Liver (tissue), 9 donors: ENCODE results near the gene NBEA. TPM values are rescaled to one million over a fixed set of nuclear protein-coding genes. Genes with fewer than 3 reads are reported as not detected.

Source experiments
- DNase-seq: peaks from one replicate; pipeline ENCODE4 v3.0.0-alpha.2; 2017; ENCODE audit warnings: low spot score
- H3K27ac ChIP-seq, 2 donors: one replicate each; pipeline ENCODE4 v1.7.0; 2013; ENCODE audit warnings: inconsistent platforms in 2 of 2, low read length in 2 of 2, control low read depth in 1 of 2, low read depth in 1 of 2, mild to moderate bottlenecking in 1 of 2
- H3K27me3 ChIP-seq, 4 donors: one replicate each; pipeline versions ENCODE4 v1.6.1 to v1.7.0; 2013; ENCODE audit warnings: low read length in 3 of 4, inconsistent platforms in 1 of 4, mild to moderate bottlenecking in 1 of 4, moderate library complexity in 1 of 4; ENCODE audit not compliant: control insufficient read depth in 4 of 4, insufficient read depth in 4 of 4
- H3K36me3 ChIP-seq, 4 donors: one replicate each; pipeline versions ENCODE4 v1.6.1 to v1.7.0; 2013; ENCODE audit warnings: low read length in 3 of 4, mild to moderate bottlenecking in 3 of 4, low read depth in 1 of 4, moderate library complexity in 1 of 4; ENCODE audit not compliant: control insufficient read depth in 4 of 4, insufficient read depth in 3 of 4
- H3K4me1 ChIP-seq, 4 donors: one replicate each; pipeline versions ENCODE4 v1.6.1 to v1.7.0; 2013; ENCODE audit warnings: low read length in 3 of 4, mild to moderate bottlenecking in 3 of 4, moderate library complexity in 1 of 4; ENCODE audit not compliant: control insufficient read depth in 4 of 4, insufficient read depth in 4 of 4
- H3K4me3 ChIP-seq, 3 donors: one replicate each; pipeline versions ENCODE4 v1.6.1 to v1.7.0; 2013; ENCODE audit warnings: low read length in 3 of 3, control low read depth in 1 of 3, low read depth in 1 of 3, mild to moderate bottlenecking in 1 of 3
- H3K9ac ChIP-seq, 2 donors: one replicate each; pipeline ENCODE4 v1.7.0; 2013; ENCODE audit warnings: low read length in 2 of 2, mild to moderate bottlenecking in 2 of 2, moderate library complexity in 2 of 2, control low read depth in 1 of 2, low read depth in 1 of 2
- H3K9me3 ChIP-seq, 4 donors: one replicate each; pipeline versions ENCODE4 v1.6.1 to v1.7.0; 2013; ENCODE audit warnings: low read length in 3 of 4; ENCODE audit not compliant: control insufficient read depth in 4 of 4
- EGR1 ChIP-seq, 2 donors: IDR thresholded peaks; 2 replicates each; pipeline ENCODE4 v1.6.1; 2016 to 2018; ENCODE audit warnings: antibody characterized with exemption in 2 of 2, low read depth in 2 of 2
- FOXA1 ChIP-seq: IDR thresholded peaks from 2 replicates; pipeline ENCODE4 v1.6.1; 2016; ENCODE audit warnings: antibody characterized with exemption
- FOXA2 ChIP-seq: IDR thresholded peaks from 2 replicates; pipeline ENCODE4 v1.6.1; 2016; ENCODE audit warnings: antibody characterized with exemption
- GABPA ChIP-seq, 2 donors: IDR thresholded peaks in 1 of 2; conservative IDR thresholded peaks in 1 of 2; 2 replicates each; pipeline ENCODE4 v1.6.1; 2016; ENCODE audit warnings: antibody characterized with exemption in 2 of 2, mild to moderate bottlenecking in 1 of 2, moderate library complexity in 1 of 2
- HNF4A ChIP-seq, 2 donors: conservative IDR thresholded peaks; 2 replicates each; pipeline ENCODE4 v1.6.1; 2016; ENCODE audit warnings: antibody characterized with exemption in 2 of 2, mild to moderate bottlenecking in 2 of 2
- HNF4G ChIP-seq: IDR thresholded peaks from 2 replicates; pipeline ENCODE4 v1.6.1; 2016; ENCODE audit warnings: antibody characterized with exemption
- JUND ChIP-seq, 2 donors: IDR thresholded peaks; 2 replicates each; pipeline ENCODE4 v1.6.1; 2016; ENCODE audit warnings: antibody characterized with exemption in 2 of 2
- MAX ChIP-seq: IDR thresholded peaks from 2 replicates; pipeline ENCODE4 v1.6.1; 2016; ENCODE audit warnings: antibody characterized with exemption
- NR2F2 ChIP-seq: IDR thresholded peaks from 2 replicates; pipeline ENCODE4 v1.6.1; 2016; ENCODE audit warnings: antibody characterized with exemption
- RAD21 ChIP-seq, 2 donors: IDR thresholded peaks; 2 replicates each; pipeline ENCODE4 v1.6.1; 2016; ENCODE audit warnings: antibody characterized with exemption in 2 of 2, mild to moderate bottlenecking in 2 of 2
- REST ChIP-seq: IDR thresholded peaks from 2 replicates; pipeline ENCODE4 v1.6.1; 2016; ENCODE audit warnings: antibody characterized with exemption, mild to moderate bottlenecking
- RXRA ChIP-seq, 2 donors: IDR thresholded peaks; 2 replicates each; pipeline ENCODE4 v1.6.1; 2017 to 2018; ENCODE audit warnings: antibody characterized with exemption in 2 of 2, mild to moderate bottlenecking in 1 of 2
- SP1 ChIP-seq: IDR thresholded peaks from 2 replicates; pipeline ENCODE4 v1.6.1; 2018; ENCODE audit warnings: antibody characterized with exemption, mild to moderate bottlenecking
- TAF1 ChIP-seq: conservative IDR thresholded peaks from 2 replicates; pipeline ENCODE4 v1.6.1; 2016; ENCODE audit warnings: antibody characterized with exemption, mild to moderate bottlenecking
- YY1 ChIP-seq: IDR thresholded peaks from 2 replicates; pipeline ENCODE4 v1.6.1; 2016; ENCODE audit warnings: antibody characterized with exemption, mild to moderate bottlenecking
- WGBS: extraction: QIAGEN DNeasy Blood & Tissue Kit; methylation state at CpG from one replicate; pipeline ENCODE4 v1.1.7; 2013; 5-methylcytosine and 5-hydroxymethylcytosine counted together
- polyA plus RNA-seq, 2 donors: library from polyadenylated mRNA; stranded (reverse) in 1 of 2; unstranded in 1 of 2; fragments of 200-250 nt in 1 of 2; fragments of >200 nt in 1 of 2; fragmentation: Nextera tagmentation in 1 of 2; extraction: Ambion mirVana in 1 of 2; gene quantifications; one replicate each; pipeline versions ENCODE4 v1.2.1 to v1.2.3, GENCODE V29; 2013 to 2015
- total RNA-seq, 2 donors: library from RNA; depleted of rRNA; stranded (reverse); fragments of >200 nt; gene quantifications; one replicate each; pipeline ENCODE4 v1.2.3, GENCODE V29; 2014
- TF ChIP-seq, protein P1 (sequence below): fragments of 150-350 bp; IDR thresholded peaks from 2 replicates; pipeline ENCODE4 v1.5.1; 2017; ENCODE audit warnings: improper control_type of control experiment, low read depth, low read length; ENCODE audit not compliant: missing input control
- TF ChIP-seq, protein P2 (sequence below): IDR thresholded peaks from 2 replicates; pipeline ENCODE4 v1.6.1; 2016; ENCODE audit warnings: antibody characterized with exemption
- TF ChIP-seq, protein P3 (sequence below): IDR thresholded peaks from 2 replicates; pipeline ENCODE4 v1.6.1; 2016; ENCODE audit warnings: antibody characterized with exemption
- donor health status: healthy.
- donor health status: healthy.
- donor health status: healthy.
- donor health status: healthy.
- donor health status: healthy.

The NBEA gene
- total and polyA plus RNA-seq, 4 donors = 0.24 to 3.5 (median 1.4) TPM

DNA sequence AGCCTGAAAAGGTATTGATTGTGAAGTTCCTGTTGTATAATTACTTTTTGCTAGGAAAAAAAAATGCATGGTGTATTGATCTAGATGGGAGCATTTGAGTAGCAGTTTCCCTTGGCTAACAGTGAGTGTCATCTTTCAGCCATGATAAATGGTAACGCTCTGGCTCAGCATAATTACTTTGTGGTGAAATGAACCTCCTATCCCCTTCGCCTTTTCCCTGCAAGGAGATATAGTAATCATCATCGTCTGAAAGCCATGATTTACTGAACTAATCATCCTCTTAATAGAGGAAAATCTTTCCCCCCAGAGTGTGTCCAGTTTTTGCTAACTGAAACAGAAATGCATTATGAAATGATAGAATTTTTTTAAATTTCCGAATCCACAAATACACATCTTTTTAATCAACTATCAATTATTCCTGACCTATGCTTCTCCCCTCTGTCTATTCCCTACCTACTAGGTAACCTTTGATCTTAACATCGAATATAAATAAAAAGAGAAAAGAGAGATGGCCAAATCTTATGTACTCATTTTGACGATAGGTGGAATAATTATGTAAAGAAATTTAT is 445.7 kb downstream of the NBEA start:
- 78% methylated on average over 6 of the region's 6 CpGs for whole genome bisulfite sequencing
- Histone ChIP-seq H3K4me3 (no peak overlapping the region), H3K27me3 (no peaks in the 10 kb centered on the region), H3K9me3 (no peaks in the 10 kb centered on the region), H3K27ac (no peak overlapping the region), H3K4me1 (no peaks in the 10 kb centered on the region), H3K36me3 (no peaks in the 10 kb centered on the region), H3K9ac (no peak overlapping the region)
- TF ChIP-seq, protein P1, sequence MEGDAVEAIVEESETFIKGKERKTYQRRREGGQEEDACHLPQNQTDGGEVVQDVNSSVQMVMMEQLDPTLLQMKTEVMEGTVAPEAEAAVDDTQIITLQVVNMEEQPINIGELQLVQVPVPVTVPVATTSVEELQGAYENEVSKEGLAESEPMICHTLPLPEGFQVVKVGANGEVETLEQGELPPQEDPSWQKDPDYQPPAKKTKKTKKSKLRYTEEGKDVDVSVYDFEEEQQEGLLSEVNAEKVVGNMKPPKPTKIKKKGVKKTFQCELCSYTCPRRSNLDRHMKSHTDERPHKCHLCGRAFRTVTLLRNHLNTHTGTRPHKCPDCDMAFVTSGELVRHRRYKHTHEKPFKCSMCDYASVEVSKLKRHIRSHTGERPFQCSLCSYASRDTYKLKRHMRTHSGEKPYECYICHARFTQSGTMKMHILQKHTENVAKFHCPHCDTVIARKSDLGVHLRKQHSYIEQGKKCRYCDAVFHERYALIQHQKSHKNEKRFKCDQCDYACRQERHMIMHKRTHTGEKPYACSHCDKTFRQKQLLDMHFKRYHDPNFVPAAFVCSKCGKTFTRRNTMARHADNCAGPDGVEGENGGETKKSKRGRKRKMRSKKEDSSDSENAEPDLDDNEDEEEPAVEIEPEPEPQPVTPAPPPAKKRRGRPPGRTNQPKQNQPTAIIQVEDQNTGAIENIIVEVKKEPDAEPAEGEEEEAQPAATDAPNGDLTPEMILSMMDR = no peak
- TF ChIP-seq HNF4A (conservative IDR thresholded peaks at IDR 0.05) (no peak), FOXA2 (no peak), FOXA1 (no peak), REST (no peak), NR2F2 (no peak), MAX (no peak), RXRA (IDR thresholded peaks at IDR 0.05) (no peak), EGR1 (IDR thresholded peaks at IDR 0.05; ENCODE audit: low read depth in 2 of 2) (no peak), TAF1 (no peak), JUND (IDR thresholded peaks at IDR 0.05) (no peak), RAD21 (IDR thresholded peaks at IDR 0.05) (no peak), HNF4G (no peak), GABPA (IDR thresholded peaks at IDR 0.05 in 1 of 2, conservative IDR thresholded peaks at IDR 0.05 in 1 of 2) (no peak), YY1 (no peak), SP1 (no peak)
- TF ChIP-seq, protein P2, sequence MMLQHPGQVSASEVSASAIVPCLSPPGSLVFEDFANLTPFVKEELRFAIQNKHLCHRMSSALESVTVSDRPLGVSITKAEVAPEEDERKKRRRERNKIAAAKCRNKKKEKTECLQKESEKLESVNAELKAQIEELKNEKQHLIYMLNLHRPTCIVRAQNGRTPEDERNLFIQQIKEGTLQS = no peak
- TF ChIP-seq, protein P3, sequence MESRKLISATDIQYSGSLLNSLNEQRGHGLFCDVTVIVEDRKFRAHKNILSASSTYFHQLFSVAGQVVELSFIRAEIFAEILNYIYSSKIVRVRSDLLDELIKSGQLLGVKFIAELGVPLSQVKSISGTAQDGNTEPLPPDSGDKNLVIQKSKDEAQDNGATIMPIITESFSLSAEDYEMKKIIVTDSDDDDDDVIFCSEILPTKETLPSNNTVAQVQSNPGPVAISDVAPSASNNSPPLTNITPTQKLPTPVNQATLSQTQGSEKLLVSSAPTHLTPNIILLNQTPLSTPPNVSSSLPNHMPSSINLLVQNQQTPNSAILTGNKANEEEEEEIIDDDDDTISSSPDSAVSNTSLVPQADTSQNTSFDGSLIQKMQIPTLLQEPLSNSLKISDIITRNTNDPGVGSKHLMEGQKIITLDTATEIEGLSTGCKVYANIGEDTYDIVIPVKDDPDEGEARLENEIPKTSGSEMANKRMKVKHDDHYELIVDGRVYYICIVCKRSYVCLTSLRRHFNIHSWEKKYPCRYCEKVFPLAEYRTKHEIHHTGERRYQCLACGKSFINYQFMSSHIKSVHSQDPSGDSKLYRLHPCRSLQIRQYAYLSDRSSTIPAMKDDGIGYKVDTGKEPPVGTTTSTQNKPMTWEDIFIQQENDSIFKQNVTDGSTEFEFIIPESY = no peak
- no peak for DNase-seq
